GM21423 (cell line): ENCODE results near the gene XXYLT1.

Experiments
- ATAC-seq: cut with Tn5 transposase; IDR thresholded peaks from one replicate; pipeline ENCODE4 v1.9.1; 2021; ENCODE audit warnings: mild to moderate bottlenecking, moderate library complexity; ENCODE audit not compliant: unreplicated experiment

The XXYLT1 gene

DNA sequence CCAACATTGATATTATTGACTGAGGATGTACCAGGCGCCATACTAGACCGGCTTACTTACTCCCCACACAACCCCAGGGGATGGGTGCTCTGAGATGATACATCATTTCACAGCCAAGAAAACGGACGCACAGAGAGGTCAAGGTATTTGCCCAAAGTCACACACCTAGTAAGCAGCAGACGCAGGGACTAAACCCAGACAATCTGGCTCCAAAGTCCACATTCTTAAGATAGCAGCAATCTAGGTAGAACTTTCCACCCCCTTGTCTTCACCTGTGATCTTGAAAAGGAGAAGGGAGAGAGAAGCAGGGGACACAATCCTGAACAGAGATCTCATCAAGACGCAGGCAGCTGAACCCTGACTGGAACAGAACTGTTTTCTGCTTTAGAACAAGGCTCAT, 200.6 kb downstream of the XXYLT1 start:
- no peak for ATAC-seq

DNA sequence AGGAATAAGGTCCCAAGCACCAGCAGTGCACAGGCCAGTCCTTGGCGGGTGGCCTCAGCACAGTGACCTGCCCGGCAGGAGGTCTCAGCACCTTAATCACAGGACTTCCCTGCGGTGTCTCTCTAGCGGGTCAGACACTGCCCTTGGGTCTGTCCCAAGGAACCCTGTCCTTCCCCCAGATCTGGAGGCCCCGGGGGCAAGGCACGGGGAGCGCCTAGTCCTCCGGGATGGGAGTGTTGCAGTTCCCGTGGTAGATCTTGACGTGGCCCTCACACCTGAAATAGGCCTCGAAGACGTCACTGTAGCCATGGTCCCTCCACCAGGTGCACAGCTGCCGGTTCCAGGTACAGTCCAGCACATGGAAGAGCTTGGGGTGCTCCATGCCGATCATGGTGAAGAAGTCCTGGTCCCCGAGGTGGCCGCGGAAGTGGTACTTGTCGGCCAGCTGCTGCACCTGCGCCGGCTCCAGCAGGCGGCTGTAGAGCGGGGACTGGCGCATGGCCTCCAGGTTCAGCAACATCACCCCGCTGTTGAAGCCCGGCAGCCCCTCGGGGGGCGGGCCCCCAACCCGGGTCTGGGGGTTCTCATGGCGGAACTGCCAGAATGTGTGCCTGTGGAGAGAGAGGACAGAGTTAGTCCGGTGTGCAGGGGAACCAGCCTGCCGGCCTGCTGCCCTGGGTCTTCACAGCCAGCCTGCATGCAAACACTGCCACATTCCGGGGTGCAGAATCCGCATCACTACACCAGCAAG, 201.3 kb downstream of the XXYLT1 start:
- no peak for ATAC-seq

DNA sequence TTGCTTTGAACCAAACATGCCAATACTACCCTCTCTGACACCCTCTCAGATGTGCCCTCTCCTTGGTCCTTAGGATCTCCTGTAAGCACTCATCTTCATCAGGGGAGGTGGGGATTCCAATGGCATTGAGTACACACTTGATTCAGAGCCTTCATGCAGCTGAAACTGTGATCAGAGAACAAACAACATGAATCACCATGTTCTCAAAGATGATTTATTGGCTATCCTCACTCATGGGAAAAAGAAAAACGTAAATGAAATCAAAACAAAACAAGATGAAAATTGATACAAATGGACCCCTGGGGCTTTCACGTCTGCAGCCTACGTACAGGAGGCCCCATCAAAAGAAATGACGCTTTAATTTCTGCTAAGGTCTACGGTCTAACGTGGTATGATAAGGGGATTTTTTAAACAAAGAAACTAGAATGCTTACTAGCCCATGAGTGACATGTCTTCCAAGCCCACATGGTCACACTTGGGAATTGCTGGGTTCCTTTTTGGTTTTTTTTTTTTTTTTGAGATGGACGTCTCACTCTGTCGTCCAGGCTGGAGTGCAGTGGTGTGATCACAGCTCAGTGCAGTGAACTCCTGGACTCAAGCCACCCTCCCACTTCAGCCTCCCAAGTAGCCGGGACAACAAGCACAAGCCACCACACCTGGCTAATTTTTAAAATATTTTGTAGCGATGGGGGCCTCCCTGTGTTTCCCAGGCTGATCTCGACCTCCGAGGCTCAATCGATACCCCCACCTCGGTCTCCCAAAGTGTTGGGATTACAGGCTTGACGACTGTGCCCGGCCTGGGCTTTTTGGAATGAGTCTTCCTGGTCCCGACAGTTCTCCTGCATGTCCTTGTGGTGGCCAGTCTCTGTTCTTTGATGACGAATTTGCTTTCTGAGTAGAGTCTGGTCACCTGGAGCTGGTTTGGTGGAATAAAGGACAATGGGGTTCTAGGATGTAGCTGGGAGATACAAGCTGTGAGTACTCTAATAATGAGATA, 202.6 kb downstream of the XXYLT1 start:
- ATAC-seq = no peak

DNA sequence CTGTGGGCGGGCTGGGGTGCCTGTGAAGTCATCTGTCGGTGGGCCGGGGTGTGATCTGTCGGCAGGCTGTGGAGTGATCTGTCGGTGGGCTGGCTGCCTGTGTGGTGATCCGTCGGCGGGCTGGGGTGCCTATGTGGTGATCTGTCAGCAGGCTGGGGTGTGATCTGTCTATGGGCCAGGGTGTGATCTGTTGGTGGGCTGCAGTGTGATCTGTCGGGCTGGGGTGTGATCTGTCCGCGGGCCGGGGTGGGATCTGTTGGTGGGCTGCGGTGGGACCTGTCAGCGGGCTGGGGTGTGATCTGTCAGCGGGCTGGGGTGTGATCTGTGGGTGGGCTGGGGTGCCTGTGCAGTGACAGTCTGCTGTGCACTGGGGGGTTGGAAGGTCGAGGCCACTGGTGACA, 204.5 kb downstream of the XXYLT1 start:
- ATAC-seq = no peak

DNA sequence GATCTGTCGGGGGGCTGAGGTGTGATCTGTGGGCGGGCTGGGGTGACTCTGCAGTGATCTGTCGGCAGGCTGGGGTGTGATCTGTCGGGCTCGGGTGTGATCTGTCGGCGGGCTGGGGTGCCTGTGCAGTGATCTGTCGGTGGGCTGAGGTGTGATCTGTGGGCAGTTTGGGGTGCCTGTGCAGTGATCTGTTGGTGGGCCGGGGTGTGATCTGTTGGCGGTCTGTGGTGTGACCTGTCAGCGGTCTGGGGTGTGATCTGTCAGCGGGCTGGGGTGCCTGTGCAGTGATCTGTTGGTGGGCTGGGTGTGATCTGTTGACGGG, 205.1 kb downstream of the XXYLT1 start:
- no peak for ATAC-seq

DNA sequence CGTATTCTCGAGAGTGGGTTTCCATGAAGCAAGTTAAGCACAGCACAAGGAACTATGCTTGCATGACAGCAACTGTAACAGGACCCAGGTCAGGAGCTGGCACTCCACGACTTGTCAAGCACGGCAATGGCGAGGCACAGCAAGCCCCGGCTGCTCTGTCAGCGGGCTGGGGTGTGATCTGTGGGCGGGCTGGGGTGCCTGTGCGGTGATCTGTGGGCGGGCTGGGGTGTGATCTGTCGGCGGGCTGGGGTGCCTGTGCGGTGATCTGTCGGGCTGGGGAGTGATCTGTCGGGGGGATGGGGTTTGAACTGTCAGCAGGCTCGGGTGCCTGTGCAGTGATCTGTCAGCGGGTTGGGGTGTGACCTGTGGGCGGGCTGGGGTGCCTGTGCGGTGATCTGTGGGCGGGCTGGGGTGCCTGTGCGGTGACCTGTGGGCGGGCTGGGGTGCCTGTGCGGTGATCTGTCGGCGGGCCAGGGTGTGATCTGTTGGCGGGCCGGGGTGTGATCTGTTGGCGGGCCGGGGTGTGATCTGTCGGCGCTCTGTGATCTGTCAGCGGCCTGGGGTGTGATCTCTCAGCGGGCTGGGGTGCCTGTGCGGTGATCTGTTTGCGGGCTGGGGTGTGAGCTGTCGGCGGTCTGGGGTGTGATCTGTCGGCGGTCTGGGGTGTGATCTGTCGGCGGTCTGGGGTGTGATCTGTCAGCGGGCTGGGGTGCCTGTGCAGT, 205.7 kb downstream of the XXYLT1 start:
- no peak for ATAC-seq

DNA sequence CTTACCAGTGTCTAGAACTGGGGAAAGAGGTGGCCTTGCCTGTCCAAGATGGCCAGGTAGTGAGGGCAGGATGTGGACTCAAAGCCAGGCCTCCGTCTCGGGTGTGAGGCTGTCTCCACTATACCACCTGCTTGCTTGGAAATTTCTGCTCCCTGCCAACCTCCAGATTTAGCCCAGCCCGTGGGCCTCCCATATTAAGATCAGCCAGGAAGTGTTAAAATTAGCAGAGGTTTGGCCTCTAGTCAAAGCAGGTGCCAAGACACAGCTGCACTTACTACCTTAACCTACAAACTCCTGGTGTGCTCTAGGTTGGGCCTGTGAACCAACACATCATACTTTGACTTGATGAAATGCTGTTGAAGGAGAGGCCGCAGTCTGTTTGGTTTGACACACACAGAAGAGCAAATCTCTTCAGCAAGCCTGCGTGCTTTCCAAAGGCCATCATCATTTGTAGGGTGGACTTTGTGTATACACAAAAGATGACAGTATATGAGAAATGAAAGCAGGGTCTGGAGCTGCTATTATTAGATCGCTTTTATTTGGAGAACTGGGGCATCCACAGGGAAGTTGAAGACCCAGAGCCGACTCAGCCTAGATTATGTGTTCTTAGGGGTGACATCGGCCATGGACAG, 206.5 kb downstream of the XXYLT1 start:
- no peak for ATAC-seq

DNA sequence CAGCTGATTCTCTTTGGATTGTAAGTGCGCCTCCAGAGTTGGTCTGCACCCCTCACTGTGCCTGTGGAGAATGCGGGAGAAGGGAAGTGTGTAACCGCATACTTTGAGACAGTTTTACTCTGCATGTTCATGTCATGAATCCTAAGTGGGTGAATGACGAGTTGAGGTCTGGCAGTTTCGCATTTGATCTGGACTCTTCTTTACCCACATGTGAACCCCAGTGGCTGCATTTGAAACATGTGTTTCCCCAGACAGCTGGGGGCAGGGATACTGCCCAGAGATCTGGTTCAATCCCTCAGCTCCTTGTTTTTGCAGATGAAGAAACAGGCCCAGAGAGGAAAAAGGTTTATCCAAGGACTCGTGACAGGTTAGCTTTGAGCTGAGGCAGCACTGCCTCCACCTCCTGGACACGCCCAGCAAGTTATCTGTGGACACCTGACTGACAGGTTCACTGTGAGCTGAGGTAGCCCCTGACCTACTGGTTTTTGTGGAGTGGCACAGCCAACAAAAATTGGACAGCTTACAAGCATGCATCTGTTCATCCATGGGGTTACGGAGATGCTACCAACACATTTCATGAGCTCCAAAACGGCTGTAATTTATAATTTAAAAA, 207.3 kb downstream of the XXYLT1 start:
- ATAC-seq = no peak

DNA sequence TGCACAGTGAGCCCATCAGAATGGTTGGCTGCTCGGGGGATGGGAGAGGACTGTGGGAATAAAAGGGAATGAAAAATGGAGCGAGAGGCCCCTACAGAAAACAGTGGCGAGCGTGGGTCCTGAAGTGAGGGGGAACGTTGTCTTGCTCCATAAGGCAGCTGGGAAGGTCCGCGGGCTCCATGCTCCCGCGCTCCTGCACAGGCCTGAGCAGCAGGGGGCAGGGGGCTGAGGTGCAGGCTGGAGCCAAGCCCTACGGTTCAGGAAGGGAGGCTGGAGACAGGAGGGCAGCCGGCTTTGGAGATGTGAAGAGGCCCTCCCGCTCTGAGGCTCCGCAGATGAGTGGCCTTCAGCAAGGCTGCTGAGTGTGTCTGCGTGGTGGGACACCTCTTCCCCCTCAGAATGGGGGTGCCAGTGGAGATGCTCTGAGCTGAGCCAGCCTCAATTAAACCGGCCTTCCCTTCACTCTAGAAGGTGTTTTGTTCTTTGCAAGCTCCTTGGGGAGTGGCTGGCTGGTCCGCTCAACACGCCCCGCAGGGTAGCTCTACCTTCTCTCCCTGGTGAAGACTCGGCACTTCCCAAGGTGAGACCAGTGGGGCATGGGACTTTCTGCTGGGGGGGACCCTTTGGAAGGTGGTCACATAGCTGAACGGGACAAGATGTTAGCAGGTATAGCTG, 208.0 kb downstream of the XXYLT1 start:
- ATAC-seq = no peak

DNA sequence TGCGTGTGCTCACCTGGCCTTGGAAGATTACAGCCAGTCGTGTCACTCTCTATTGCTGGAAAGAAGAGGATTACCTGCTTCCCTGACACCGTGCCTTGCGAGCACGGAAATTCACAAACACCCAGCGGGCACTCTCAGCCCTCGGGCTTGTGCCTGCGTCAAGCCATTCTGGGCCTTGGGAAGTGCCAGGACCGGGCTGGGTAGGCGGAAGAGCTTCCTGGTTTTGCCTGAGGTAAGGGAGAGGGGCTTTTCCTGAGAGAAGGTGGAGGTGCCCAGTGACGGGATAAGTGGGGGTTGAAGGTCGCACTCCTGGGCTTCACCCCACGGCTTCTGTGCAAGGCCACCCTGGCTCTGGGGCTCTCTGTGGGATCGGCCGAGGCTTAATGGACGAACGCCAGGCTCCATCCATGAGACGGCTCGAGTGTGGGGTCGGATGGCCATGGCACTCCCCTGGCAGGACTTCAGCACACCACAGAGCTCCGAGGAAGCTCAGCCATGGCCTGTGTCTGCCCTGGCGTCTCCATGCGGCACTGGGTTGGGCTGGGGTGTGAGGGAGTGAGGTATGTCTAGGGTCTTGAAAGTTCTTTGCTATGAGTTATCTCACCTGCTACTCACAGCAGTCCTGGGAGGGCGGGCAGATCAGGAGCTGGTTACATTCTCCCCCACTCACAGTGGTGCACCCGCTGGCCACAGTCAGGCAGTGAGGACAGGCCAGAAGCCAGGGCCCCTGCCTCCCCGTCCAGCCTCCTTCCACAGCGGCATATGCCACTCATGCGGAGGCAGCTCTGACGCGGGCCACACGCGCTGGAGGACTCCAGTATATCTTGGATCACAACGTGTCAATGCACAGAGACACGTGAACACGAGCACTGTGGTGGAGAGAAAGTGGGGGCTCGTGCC, 209.0 kb downstream of the XXYLT1 start:
- ATAC-seq = no peak

DNA sequence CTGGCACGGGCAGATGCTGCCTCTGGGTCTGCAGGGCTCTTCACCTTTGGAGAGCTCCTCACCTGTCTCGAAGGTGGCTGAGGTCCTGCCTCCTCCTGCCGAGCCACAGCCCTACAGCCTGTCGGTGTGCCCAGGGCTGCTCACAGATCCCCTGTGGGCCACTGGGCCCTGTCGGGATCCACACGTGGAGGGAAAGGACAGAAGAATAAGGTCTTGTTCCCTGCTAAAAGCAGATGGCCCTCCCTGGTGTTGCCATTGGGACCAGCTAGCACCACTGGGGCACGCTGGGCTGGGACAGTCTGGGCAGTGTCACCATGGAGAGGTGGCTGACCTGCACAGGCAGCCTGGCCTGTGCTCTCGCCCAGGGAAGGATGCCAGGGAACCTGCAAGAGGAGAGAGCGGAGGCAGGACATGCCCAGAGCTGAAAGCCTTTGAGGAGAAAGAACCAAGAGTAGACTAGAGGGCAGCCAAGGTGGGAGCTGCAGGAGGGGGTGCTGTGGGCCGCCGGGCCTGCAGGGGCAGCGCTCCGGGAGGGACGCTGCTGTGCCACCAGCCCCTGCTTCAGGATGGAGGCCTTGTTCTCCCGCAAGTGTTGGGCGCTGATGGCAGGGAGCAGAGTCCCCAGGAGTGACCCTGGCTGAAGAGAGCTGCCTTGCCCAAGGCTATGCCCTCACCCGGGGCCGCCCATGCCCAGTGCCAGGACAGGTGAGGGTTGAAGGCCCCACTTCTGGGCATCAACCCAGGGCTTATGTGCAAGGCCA, 210.2 kb downstream of the XXYLT1 start:
- ATAC-seq = no peak

DNA sequence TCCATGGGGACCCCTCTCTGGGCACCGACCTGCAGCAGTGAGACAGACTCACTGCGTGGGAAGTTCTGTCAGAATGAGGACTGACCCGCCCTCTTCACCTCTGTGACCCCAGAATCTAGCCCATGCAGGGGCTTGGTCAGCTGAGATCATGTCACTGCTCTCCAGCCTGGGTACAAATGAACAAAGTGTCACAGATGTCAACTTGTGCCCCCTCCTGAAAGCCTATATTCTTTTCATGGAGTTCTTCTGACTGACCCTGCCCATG, 210.8 kb downstream of the XXYLT1 start:
- ATAC-seq = no peak

DNA sequence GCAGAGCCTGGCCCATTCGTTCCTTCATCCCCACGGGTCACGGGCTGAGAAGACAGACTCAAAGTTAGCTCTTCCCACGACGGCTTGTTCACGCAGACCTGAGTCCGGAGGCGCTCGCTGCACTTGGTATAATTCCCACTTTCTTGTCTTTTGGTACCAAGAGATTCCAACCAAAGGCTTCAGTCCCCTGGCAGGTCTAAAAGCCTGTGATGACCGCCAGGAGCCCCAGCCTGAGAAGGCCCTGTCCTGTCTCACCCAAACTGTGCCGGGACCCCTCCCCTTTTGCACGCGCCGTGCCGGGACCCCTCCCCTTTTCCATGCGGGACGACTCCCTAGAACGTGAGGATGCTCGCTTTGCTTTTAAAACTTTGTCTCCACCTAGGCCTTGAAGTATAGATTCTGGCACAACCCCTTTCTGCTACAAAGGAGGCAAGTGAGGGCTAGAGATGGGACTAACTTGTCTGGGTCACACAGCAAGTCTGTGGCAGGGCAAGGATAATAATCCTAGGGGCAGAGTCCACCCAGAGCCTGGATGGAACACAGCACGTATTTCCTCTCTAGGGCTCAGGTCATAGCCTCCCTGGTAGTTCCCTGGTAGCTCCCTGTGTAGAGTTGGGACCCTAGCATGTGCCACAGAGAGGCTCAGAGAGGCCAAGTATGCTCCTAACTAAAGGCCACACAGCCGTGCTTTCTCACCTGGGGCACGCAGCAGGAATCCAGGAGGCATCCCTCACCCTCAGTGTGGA, 211.3 kb downstream of the XXYLT1 start:
- ATAC-seq = no peak

DNA sequence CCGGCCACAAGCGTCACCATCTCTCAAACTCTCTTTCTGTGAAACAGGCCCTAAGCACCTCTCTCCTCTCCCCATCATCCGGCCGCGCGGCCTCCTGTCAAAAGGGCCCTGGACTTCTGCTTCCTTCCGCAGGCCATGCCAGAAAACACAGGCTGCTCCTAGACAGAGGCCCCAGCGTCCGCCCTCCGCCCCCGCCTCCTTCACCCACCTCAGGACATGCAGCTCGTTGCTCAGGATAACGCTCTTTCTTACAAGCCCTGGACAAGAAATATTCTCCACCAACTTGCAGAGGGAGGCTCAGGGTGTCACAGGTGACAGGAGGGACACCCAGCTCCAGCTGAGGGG, 212.0 kb downstream of the XXYLT1 start:
- ATAC-seq = no peak

DNA sequence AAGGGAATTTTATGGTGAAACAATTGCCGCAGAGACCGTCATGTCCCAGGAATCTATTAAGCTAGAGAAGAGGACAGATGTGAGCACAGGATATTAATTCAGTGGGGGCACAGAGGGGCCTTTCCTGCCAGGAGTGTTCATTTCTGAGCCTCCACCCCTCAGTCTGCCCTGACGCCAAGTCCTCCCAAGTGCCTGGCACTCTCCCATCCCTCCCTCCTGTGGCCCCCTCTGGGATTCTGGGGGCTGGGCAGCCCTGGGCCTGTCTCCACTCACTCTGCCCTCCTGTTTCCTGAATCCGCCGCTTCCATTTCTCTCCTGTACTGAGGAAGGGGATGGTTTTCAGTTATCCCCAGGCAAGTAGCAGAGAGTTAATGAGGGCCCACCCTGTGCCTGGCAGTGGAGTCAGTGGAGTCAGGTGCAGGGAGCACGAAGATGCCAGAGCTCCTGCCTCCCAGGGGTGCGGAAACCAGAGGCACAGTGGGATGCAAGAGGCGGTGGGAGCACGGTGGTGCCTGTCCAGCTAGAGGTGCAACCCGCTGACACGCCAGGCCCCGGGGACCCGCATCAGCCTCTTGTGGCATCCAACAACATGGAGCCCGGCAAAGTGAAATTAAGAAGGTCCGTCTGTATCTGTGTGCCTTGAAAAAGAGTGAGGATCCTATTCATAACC, 212.5 kb downstream of the XXYLT1 start:
- no peak for ATAC-seq

DNA sequence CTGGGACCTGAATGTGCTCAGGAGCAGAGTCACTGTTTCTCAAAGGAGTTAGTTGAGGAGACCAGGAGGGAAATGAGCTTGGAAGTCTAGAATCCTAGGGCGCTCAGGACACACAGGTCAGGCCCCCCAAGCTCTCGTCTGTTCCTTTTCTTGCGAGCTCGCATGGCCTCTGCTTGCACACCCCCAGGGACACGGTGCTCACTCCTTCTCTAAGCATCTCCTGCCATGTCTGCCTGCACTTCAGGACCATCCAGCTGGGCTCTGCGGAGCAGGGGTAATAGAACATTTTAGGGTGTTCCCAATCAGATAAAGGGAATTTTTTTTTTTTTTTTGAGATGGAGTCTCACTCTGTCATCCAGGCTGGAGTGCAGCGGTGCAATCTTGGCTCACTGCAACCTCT, 213.2 kb downstream of the XXYLT1 start:
- ATAC-seq = no peak

DNA sequence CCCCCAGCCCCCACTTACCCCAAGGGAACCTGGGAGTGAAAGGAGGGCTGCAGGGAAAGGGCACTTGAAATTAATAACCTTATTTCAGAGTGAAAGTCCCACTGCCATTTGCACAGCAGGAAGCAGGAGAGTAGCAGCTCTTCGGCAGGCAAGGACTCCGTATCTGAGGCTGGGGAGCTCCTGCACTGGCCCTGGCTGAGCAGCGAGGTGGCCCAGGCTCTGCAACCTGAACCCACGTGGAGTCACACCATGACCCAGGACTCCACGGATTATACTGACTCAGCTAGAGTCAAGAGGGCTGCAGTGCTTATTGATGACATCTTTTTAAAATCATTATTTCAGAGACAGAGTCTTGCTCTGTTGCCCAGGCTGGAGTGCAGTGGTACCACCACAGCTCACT, 214.5 kb downstream of the XXYLT1 start:
- no peak for ATAC-seq

DNA sequence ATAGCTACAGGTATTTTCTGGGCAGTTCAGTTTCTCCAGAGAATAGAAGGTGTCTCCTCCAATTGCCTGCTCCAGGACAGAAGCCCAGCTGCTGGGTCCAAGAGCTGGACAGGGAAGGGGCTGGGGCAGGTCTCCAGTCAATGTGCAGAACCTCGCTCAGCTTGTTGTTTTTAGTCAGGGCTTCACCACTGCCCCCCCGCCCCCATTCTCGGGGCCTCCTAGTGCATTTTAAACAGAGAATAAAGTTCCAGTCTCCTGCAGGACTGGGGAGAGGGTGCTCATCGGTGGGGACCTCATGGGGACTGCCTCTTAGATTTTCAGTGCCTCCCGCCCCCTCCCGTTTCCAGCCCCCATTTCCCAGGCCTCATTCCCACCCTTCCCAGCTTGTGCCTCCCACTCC, 216.6 kb downstream of the XXYLT1 start:
- ATAC-seq = no peak
